Esophagus (tissue), 2 donors: ENCODE results near the gene MRC2. TPM values are rescaled to one million over a fixed set of nuclear protein-coding genes. Genes with fewer than 3 reads are reported as not detected.

ENCODE experiments used
- H3K27ac ChIP-seq, 2 donors: one replicate each; pipeline ENCODE4 v1.5.1; 2013; ENCODE audit warnings: low read depth in 2 of 2, mild to moderate bottlenecking in 2 of 2, inconsistent platforms in 1 of 2, low read length in 1 of 2, moderate library complexity in 1 of 2
- H3K27me3 ChIP-seq, 2 donors: one replicate each; pipeline ENCODE4 v1.6.1; 2013; ENCODE audit warnings: low read length in 2 of 2, control low read depth in 1 of 2, mild to moderate bottlenecking in 1 of 2; ENCODE audit not compliant: insufficient read depth in 2 of 2, control insufficient read depth in 1 of 2
- H3K36me3 ChIP-seq, 2 donors: one replicate each; pipeline ENCODE4 v1.6.1; 2013; ENCODE audit warnings: low read length in 1 of 2; ENCODE audit not compliant: control insufficient read depth in 2 of 2, insufficient read depth in 2 of 2
- H3K4me1 ChIP-seq, 2 donors: one replicate each; pipeline ENCODE4 v1.6.1; 2013; ENCODE audit warnings: low read length in 1 of 2; ENCODE audit not compliant: control insufficient read depth in 2 of 2, insufficient read depth in 2 of 2
- H3K4me3 ChIP-seq, 2 donors: one replicate each; pipeline ENCODE4 v1.5.1; 2013; ENCODE audit warnings: low read length in 2 of 2, mild to moderate bottlenecking in 2 of 2, low read depth in 1 of 2, moderate library complexity in 1 of 2
- H3K9me3 ChIP-seq, 2 donors: one replicate each; pipeline ENCODE4 v1.6.1; 2013; ENCODE audit warnings: mild to moderate bottlenecking in 2 of 2, low read depth in 1 of 2, low read length in 1 of 2, moderate library complexity in 1 of 2; ENCODE audit not compliant: control insufficient read depth in 2 of 2, insufficient read depth in 1 of 2
- WGBS, 2 donors: extraction: QIAGEN DNeasy Blood & Tissue Kit; methylation state at CpG; one replicate each; pipeline ENCODE4 v1.1.7; 2013; 5-methylcytosine and 5-hydroxymethylcytosine counted together
- polyA plus RNA-seq, 2 donors: library from polyadenylated mRNA; stranded (reverse); fragments of 200-250 nt; gene quantifications; one replicate each; pipeline ENCODE4 v1.2.3, GENCODE V29; 2013
- donor health status: healthy with polysubstance abuse.
- donor health status: Bipolar disorder and iron deficiency.

Gene MRC2
- polyA plus RNA-seq, 2 donors: 24.6 to 54.6 TPM

GRCh38 chr17:62621223-62621622 lies 6.2 kb upstream of the MRC2 start:
- Histone ChIP-seq H3K9me3 (peaks cover 0 to 4% of the 10 kb centered on the region in 2 donors), H3K27me3 (no peaks in the 10 kb centered on the region), H3K36me3 (peaks cover 0 to 14% of the 10 kb centered on the region in 2 donors), H3K27ac (no peak overlapping the region), H3K4me3 (no peak overlapping the region), H3K4me1 (no peaks in the 10 kb centered on the region)
- WGBS, 2 donors: 92 to 94% methylated on average over 11 of the region's 11 CpGs

- 82 to 83% methylated on average over 19 of the region's 19 CpGs for WGBS, 2 donors
- Histone ChIP-seq H3K9me3 (no peaks in the 10 kb centered on the region), H3K36me3 (no peaks in the 10 kb centered on the region), H3K4me3 (no peak overlapping the region), H3K4me1 (peaks cover 3 to 17% of the 10 kb centered on the region in 2 donors), H3K27ac (no peak overlapping the region), H3K27me3 (no peaks in the 10 kb centered on the region)
Measured at GRCh38 chr17:62625184-62625869, 2.1 kb upstream of the MRC2 start.

- Histone ChIP-seq H3K27me3 (no peaks in the 10 kb centered on the region), H3K27ac (no peak overlapping the region), H3K4me1 (peaks cover 3 to 18% of the 10 kb centered on the region in 2 donors), H3K36me3 (no peaks in the 10 kb centered on the region), H3K9me3 (no peaks in the 10 kb centered on the region), H3K4me3 (no peak overlapping the region)
- 43 to 46% methylated on average over 4 of the region's 4 CpGs for WGBS, 2 donors
Measured at GRCh38 chr17:62625870-62626200, 1.6 kb upstream of the MRC2 start.

- Histone ChIP-seq H3K27ac (peak overlapping the region; percentile 71 to 78), H3K27me3 (no peaks in the 10 kb centered on the region), H3K9me3 (no peaks in the 10 kb centered on the region), H3K4me3 (peak overlapping the region; percentile 51 to 55), H3K36me3 (no peaks in the 10 kb centered on the region), H3K4me1 (peaks cover 3 to 18% of the 10 kb centered on the region in 2 donors)
- 7 to 10% methylated on average over 21 of the region's 21 CpGs for WGBS, 2 donors
Measured at GRCh38 chr17:62626719-62627218, 701 bp upstream of the MRC2 start.

- WGBS, 2 donors: 1% methylated on average over 42 to 61 of the region's 61 CpGs
- Histone ChIP-seq H3K9me3 (no peaks in the 10 kb centered on the region), H3K36me3 (no peaks in the 10 kb centered on the region), H3K27ac (peak overlapping the region; percentile 71 to 78), H3K4me1 (peaks cover 3 to 18% of the 10 kb centered on the region in 2 donors), H3K27me3 (no peaks in the 10 kb centered on the region), H3K4me3 (peak overlapping the region; percentile 51 to 55)
Measured at GRCh38 chr17:62627904-62628633, 599 bp downstream of the MRC2 start.

- peaks cover 3 to 18% of the 10 kb centered on the region in 2 donors for H3K4me1 ChIP-seq
- H3K36me3 ChIP-seq: no peaks in the 10 kb centered on the region
- H3K4me3 ChIP-seq: peak overlapping the region; percentile 31 to 51
- no peaks in the 10 kb centered on the region for H3K9me3 ChIP-seq
- WGBS, 2 donors: 34 to 42% methylated on average over 19 of the region's 19 CpGs
- no peaks in the 10 kb centered on the region for H3K27me3 ChIP-seq
- H3K27ac ChIP-seq: peak overlapping the region; percentile 37 to 78
Measured at GRCh38 chr17:62628831-62629555, 1.5 kb downstream of the MRC2 start.

- H3K36me3 ChIP-seq: no peaks in the 10 kb centered on the region
- H3K4me1 ChIP-seq: peaks cover 3 to 18% of the 10 kb centered on the region in 2 donors
- 52 to 62% methylated on average over 19 of the region's 19 CpGs for WGBS, 2 donors
- H3K27me3 ChIP-seq: no peaks in the 10 kb centered on the region
- no peaks in the 10 kb centered on the region for H3K9me3 ChIP-seq
- peak overlapping the region in 1 of 2 donors; percentile 31 for H3K4me3 ChIP-seq
- peak overlapping the region; percentile 37 to 44 for H3K27ac ChIP-seq
Measured at GRCh38 chr17:62629556-62630364, 2.3 kb downstream of the MRC2 start.

- H3K4me3 ChIP-seq: no peak overlapping the region
Measured at GRCh38 chr17:62630365-62631085, 3.1 kb downstream of the MRC2 start.

More at GRCh38 chr17:62630365-62631085, 3.1 kb downstream of the MRC2 start:
- H3K36me3 ChIP-seq: no peaks in the 10 kb centered on the region
- WGBS, 2 donors: 56 to 65% methylated on average over 12 of the region's 12 CpGs
- peaks cover 3 to 18% of the 10 kb centered on the region in 2 donors for H3K4me1 ChIP-seq
- H3K27me3 ChIP-seq: no peaks in the 10 kb centered on the region
- no peak overlapping the region for H3K27ac ChIP-seq
- H3K9me3 ChIP-seq: no peaks in the 10 kb centered on the region
